Fibroblast of lung (primary cell): ENCODE measurements around the gene C1orf232.

Experiments
- EZH2 ChIP-seq: IDR thresholded peaks from 2 replicates; pipeline ENCODE4 v1.5.1; 2012; ENCODE audit warnings: low read length, control low read depth, mild to moderate bottlenecking; ENCODE audit errors: missing control alignments
- TF ChIP-seq, protein P1 (sequence below), 2 donors: IDR thresholded peaks in 1 of 2; conservative IDR thresholded peaks in 1 of 2; 1 replicate in 1 of 2; 2 replicates in 1 of 2; pipeline ENCODE4 v1.5.1; 2011 to 2012; ENCODE audit warnings: low read length in 2 of 2, control low read depth in 1 of 2, inconsistent platforms in 1 of 2, low read depth in 1 of 2, mild to moderate bottlenecking in 1 of 2

DNA sequence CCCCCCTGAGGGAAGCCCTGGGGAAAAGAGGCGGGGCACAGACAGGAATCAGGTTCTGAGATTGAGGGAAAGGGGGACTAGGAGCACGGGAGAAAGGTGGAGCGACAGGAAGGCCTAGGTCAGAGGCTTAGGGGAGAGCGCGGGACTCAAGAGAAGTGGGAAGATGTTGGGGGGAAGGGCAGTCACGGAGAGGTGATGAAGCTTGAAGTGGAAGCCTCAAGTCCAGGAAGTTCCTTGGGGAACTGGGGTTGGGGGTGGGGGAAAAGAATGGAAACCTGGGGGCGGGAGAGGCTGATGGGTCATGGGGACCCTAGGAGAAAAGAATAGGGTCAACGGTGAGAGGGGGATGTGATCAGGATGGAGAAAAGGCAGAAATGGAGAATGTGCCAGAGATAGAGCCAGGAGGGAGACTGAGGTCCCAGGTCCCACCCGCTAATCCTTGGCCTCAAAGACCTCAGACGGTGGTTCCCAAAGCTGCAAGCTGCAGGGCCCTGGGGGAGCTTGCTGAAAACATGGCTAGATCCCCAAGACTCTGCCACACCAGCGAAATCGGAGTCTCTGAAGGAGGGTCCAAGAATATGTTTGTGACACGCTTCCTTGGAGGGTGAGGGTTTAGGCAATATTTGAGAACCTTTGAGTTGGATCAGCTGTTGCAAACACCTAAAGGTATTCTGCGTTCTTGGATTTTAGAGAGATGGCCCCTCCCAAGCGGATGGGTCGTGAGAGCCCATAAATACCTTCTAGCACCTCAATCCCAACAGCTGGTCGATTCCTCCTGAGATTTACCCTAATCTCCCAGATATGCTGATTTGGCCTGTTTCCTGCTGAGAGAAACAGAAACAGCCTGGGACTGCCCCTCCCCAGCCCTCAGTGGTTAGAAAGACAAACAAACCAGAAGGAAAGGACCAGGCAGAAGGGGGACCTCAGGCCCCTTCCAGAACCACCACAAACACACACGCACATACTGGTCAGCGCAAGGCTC is 3.6 kb downstream of the C1orf232 start:
- TF ChIP-seq, protein P1, sequence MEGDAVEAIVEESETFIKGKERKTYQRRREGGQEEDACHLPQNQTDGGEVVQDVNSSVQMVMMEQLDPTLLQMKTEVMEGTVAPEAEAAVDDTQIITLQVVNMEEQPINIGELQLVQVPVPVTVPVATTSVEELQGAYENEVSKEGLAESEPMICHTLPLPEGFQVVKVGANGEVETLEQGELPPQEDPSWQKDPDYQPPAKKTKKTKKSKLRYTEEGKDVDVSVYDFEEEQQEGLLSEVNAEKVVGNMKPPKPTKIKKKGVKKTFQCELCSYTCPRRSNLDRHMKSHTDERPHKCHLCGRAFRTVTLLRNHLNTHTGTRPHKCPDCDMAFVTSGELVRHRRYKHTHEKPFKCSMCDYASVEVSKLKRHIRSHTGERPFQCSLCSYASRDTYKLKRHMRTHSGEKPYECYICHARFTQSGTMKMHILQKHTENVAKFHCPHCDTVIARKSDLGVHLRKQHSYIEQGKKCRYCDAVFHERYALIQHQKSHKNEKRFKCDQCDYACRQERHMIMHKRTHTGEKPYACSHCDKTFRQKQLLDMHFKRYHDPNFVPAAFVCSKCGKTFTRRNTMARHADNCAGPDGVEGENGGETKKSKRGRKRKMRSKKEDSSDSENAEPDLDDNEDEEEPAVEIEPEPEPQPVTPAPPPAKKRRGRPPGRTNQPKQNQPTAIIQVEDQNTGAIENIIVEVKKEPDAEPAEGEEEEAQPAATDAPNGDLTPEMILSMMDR (conservative IDR thresholded peaks at IDR 0.05 in 1 of 2, IDR thresholded peaks at IDR 0.05 in 1 of 2; ENCODE audit: low read depth in 1 of 2, low read length in 2 of 2), result no peak
- no peak for TF ChIP-seq EZH2
